Liver (tissue), 3 donors: ENCODE results near the gene FIBCD1.

Experiments
- CTCF ChIP-seq: fragments of 150-350 bp; IDR thresholded peaks from 2 replicates; pipeline ENCODE4 v1.5.1; 2017; ENCODE audit warnings: improper control_type of control experiment, low read depth, low read length; ENCODE audit not compliant: missing input control
- FOXA1 ChIP-seq: IDR thresholded peaks from 2 replicates; pipeline ENCODE4 v1.6.1; 2016; ENCODE audit warnings: antibody characterized with exemption
- GABPA ChIP-seq, 2 donors: IDR thresholded peaks in 1 of 2; conservative IDR thresholded peaks in 1 of 2; 2 replicates each; pipeline ENCODE4 v1.6.1; 2016; ENCODE audit warnings: antibody characterized with exemption in 2 of 2, mild to moderate bottlenecking in 1 of 2, moderate library complexity in 1 of 2
- HNF4G ChIP-seq: IDR thresholded peaks from 2 replicates; pipeline ENCODE4 v1.6.1; 2016; ENCODE audit warnings: antibody characterized with exemption
- JUND ChIP-seq, 2 donors: IDR thresholded peaks; 2 replicates each; pipeline ENCODE4 v1.6.1; 2016; ENCODE audit warnings: antibody characterized with exemption in 2 of 2
- MAX ChIP-seq: IDR thresholded peaks from 2 replicates; pipeline ENCODE4 v1.6.1; 2016; ENCODE audit warnings: antibody characterized with exemption
- RAD21 ChIP-seq, 2 donors: IDR thresholded peaks; 2 replicates each; pipeline ENCODE4 v1.6.1; 2016; ENCODE audit warnings: antibody characterized with exemption in 2 of 2, mild to moderate bottlenecking in 2 of 2
- REST ChIP-seq: IDR thresholded peaks from 2 replicates; pipeline ENCODE4 v1.6.1; 2016; ENCODE audit warnings: antibody characterized with exemption, mild to moderate bottlenecking
- SP1 ChIP-seq: IDR thresholded peaks from 2 replicates; pipeline ENCODE4 v1.6.1; 2018; ENCODE audit warnings: antibody characterized with exemption, mild to moderate bottlenecking
- YY1 ChIP-seq: IDR thresholded peaks from 2 replicates; pipeline ENCODE4 v1.6.1; 2016; ENCODE audit warnings: antibody characterized with exemption, mild to moderate bottlenecking
- ZBTB33 ChIP-seq: IDR thresholded peaks from 2 replicates; pipeline ENCODE4 v1.6.1; 2016; ENCODE audit warnings: antibody characterized with exemption
- donor health status: healthy.
- donor health status: healthy.

- TF ChIP-seq CTCF: no peak
- no peak for TF ChIP-seq YY1
- TF ChIP-seq RAD21 (IDR thresholded peaks at IDR 0.05): no peak
- TF ChIP-seq GABPA (IDR thresholded peaks at IDR 0.05 in 1 of 2, conservative IDR thresholded peaks at IDR 0.05 in 1 of 2): no peak
- no peak for TF ChIP-seq ZBTB33
- no peak for TF ChIP-seq SP1
- TF ChIP-seq JUND (IDR thresholded peaks at IDR 0.05): no peak
- TF ChIP-seq MAX: no peak
- TF ChIP-seq FOXA1: no peak
- TF ChIP-seq REST: no peak
- no peak for TF ChIP-seq HNF4G
These were observed 66.5 kb downstream of the FIBCD1 start for GRCh38 chr9:130872508-130872907.
